Trophoblast cell (in vitro differentiated cells and primary cell): ENCODE measurements around the gene GPC4.

Experiments
- DNase-seq, 2 donors: peaks; one replicate each; pipeline ENCODE4 v3.0.0-alpha.2; 2016
- H2AFZ ChIP-seq: 2 replicates; pipeline ENCODE4 v1.6.1; 2013; ENCODE audit warnings: low read length, moderate library complexity, mild to moderate bottlenecking; ENCODE audit not compliant: insufficient read depth, poor library complexity
- H2AK5ac ChIP-seq: 2 replicates; pipeline ENCODE4 v1.6.1; 2013; ENCODE audit warnings: mild to moderate bottlenecking, low read length
- H2BK120ac ChIP-seq: 2 replicates; pipeline ENCODE4 v1.6.1; 2013; ENCODE audit warnings: low read length, mild to moderate bottlenecking, moderate library complexity; ENCODE audit not compliant: insufficient read depth, poor library complexity
- H2BK12ac ChIP-seq: 2 replicates; pipeline ENCODE4 v1.6.1; 2013; ENCODE audit warnings: mild to moderate bottlenecking, low read length, moderate library complexity
- H2BK5ac ChIP-seq: 2 replicates; pipeline ENCODE4 v1.6.1; 2013; ENCODE audit warnings: low read length, low read depth, moderate library complexity, mild to moderate bottlenecking; ENCODE audit not compliant: poor library complexity
- H3K14ac ChIP-seq: 2 replicates; pipeline ENCODE4 v1.6.1; 2013; ENCODE audit warnings: mild to moderate bottlenecking, low read length
- H3K18ac ChIP-seq: 2 replicates; pipeline ENCODE4 v1.6.1; 2013; ENCODE audit warnings: mild to moderate bottlenecking, low read length
- H3K23ac ChIP-seq: 2 replicates; pipeline ENCODE4 v1.6.1; 2013; ENCODE audit warnings: low read length
- H3K27ac ChIP-seq: 2 replicates; pipeline ENCODE4 v1.5.1; 2013; ENCODE audit warnings: low read depth, mild to moderate bottlenecking, inconsistent platforms, low read length, moderate library complexity
- H3K27me3 ChIP-seq: 2 replicates; pipeline ENCODE4 v1.6.1; 2013; ENCODE audit warnings: inconsistent platforms, mild to moderate bottlenecking, low read length, moderate library complexity; ENCODE audit not compliant: insufficient read depth
- H3K36me3 ChIP-seq, 2 experiments: 1 replicate in 1 of 2; 2 replicates in 1 of 2; pipeline ENCODE4 v1.6.1; 2013; ENCODE audit warnings: low read length in 2 of 2, mild to moderate bottlenecking in 2 of 2, moderate library complexity in 1 of 2; ENCODE audit not compliant: insufficient read depth in 2 of 2, control insufficient read depth in 1 of 2
- H3K4ac ChIP-seq: 2 replicates; pipeline ENCODE4 v1.6.1; 2013; ENCODE audit warnings: low read depth, mild to moderate bottlenecking, low read length, moderate library complexity
- H3K4me1 ChIP-seq, 2 experiments: 1 replicate in 1 of 2; 2 replicates in 1 of 2; pipeline ENCODE4 v1.6.1; 2013; ENCODE audit warnings: low read length in 2 of 2, mild to moderate bottlenecking in 2 of 2, moderate library complexity in 1 of 2; ENCODE audit not compliant: insufficient read depth in 2 of 2, control insufficient read depth in 1 of 2
- H3K4me2 ChIP-seq: 2 replicates; pipeline ENCODE4 v1.6.1; 2013; ENCODE audit warnings: inconsistent platforms, mild to moderate bottlenecking, low read length, moderate library complexity
- H3K4me3 ChIP-seq: 2 replicates; pipeline ENCODE4 v1.5.1; 2013; ENCODE audit warnings: mild to moderate bottlenecking, low read depth, low read length, inconsistent platforms
- H3K79me1 ChIP-seq: one replicate; pipeline ENCODE4 v1.6.1; 2013; ENCODE audit warnings: low read length
- H3K79me2 ChIP-seq: 2 replicates; pipeline ENCODE4 v1.6.1; 2013; ENCODE audit warnings: low read length, mild to moderate bottlenecking; ENCODE audit not compliant: control insufficient read depth, insufficient read depth, poor library complexity
- H3K9ac ChIP-seq: 2 replicates; pipeline ENCODE4 v1.6.1; 2013; ENCODE audit warnings: mild to moderate bottlenecking, low read length
- H3K9me3 ChIP-seq: 2 replicates; pipeline ENCODE4 v1.6.1; 2013; ENCODE audit warnings: low read depth, mild to moderate bottlenecking, control low read depth, inconsistent platforms, low read length; ENCODE audit not compliant: insufficient read depth
- H4K12ac ChIP-seq: 2 replicates; pipeline ENCODE4 v1.6.1; 2013; ENCODE audit warnings: low read depth, mild to moderate bottlenecking, low read length, moderate library complexity
- H4K8ac ChIP-seq: 2 replicates; pipeline ENCODE4 v1.6.1; 2013; ENCODE audit warnings: low read depth, mild to moderate bottlenecking, low read length, moderate library complexity
- H4K91ac ChIP-seq: one replicate; pipeline ENCODE4 v1.6.1; 2013; ENCODE audit warnings: low read depth, mild to moderate bottlenecking, low read length, moderate library complexity
- WGBS: extraction: QIAGEN DNeasy Blood & Tissue Kit; methylation state at CpG from one replicate; pipeline ENCODE4 v1.1.7; 2013; ENCODE audit warnings: missing lambda C conversion rate; ENCODE audit not compliant: insufficient read length, insufficient coverage; ENCODE audit errors: extremely low coverage; 5-methylcytosine and 5-hydroxymethylcytosine counted together

The GPC4 gene

GRCh38 chrX:133305348-133305747 is 109.9 kb downstream of the GPC4 start:
- Histone ChIP-seq H3K23ac (no peak overlapping the region), H3K4me2 (no peak overlapping the region), H3K27me3 (no peaks in the 10 kb centered on the region), H3K4me1 (peaks cover 0 to 4% of the 10 kb centered on the region in 2 experiments), H3K4ac (no peak overlapping the region), H3K4me3 (no peak overlapping the region), H3K14ac (no peak overlapping the region), H4K8ac (no peak overlapping the region), H3K36me3 (peaks cover 9 to 16% of the 10 kb centered on the region in 2 experiments), H2AFZ (no peak overlapping the region), H3K79me2 (no peaks in the 10 kb centered on the region), H2BK5ac (no peak overlapping the region), H3K27ac (no peak overlapping the region), H2AK5ac (no peak overlapping the region), H3K18ac (no peak overlapping the region), H3K9me3 (no peaks in the 10 kb centered on the region), H2BK12ac (no peak overlapping the region), H2BK120ac (no peak overlapping the region), H4K12ac (no peak overlapping the region), H3K79me1 (no peaks in the 10 kb centered on the region), H3K9ac (no peak overlapping the region), H4K91ac (no peak overlapping the region)
- DNase-seq, result no peak

GRCh38 chrX:133302775-133303445 is 112.4 kb downstream of the GPC4 start:
- Histone ChIP-seq H3K4me3 (no peak overlapping the region), H3K36me3 (peaks cover 9 to 21% of the 10 kb centered on the region in 2 experiments), H3K9ac (no peak overlapping the region), H3K79me1 (no peaks in the 10 kb centered on the region), H3K27me3 (no peaks in the 10 kb centered on the region), H2BK5ac (no peak overlapping the region), H3K14ac (no peak overlapping the region), H4K12ac (no peak overlapping the region), H3K9me3 (no peaks in the 10 kb centered on the region), H3K79me2 (no peaks in the 10 kb centered on the region), H3K4me1 (peaks cover 0 to 2% of the 10 kb centered on the region in 2 experiments), H4K91ac (no peak overlapping the region), H3K23ac (no peak overlapping the region), H2BK120ac (no peak overlapping the region), H4K8ac (no peak overlapping the region), H2AFZ (no peak overlapping the region), H2AK5ac (no peak overlapping the region), H3K18ac (no peak overlapping the region), H3K27ac (no peak overlapping the region), H2BK12ac (no peak overlapping the region), H3K4me2 (no peak overlapping the region), H3K4ac (no peak overlapping the region)
- no CpG with 5 or more reads among the region's 10 CpGs for WGBS
- DNase-seq, result peak; percentile 63 to 79

GRCh38 chrX:133300591-133300990 is 114.7 kb downstream of the GPC4 start:
- Histone ChIP-seq H3K4me1 (no peaks in the 10 kb centered on the region), H3K9ac (no peak overlapping the region), H3K4me3 (no peak overlapping the region), H3K14ac (no peak overlapping the region), H2BK120ac (no peak overlapping the region), H2BK12ac (no peak overlapping the region), H3K27ac (no peak overlapping the region), H4K91ac (no peak overlapping the region), H3K9me3 (no peaks in the 10 kb centered on the region), H3K27me3 (no peaks in the 10 kb centered on the region), H4K8ac (no peak overlapping the region), H3K23ac (no peak overlapping the region), H3K4me2 (no peak overlapping the region), H2AK5ac (no peak overlapping the region), H2AFZ (no peak overlapping the region), H3K4ac (no peak overlapping the region), H4K12ac (no peak overlapping the region), H3K79me1 (no peaks in the 10 kb centered on the region), H3K36me3 (peaks cover 11 to 22% of the 10 kb centered on the region in 2 experiments), H3K79me2 (no peaks in the 10 kb centered on the region), H2BK5ac (no peak overlapping the region), H3K18ac (no peak overlapping the region)
- no peak for DNase-seq

GRCh38 chrX:133297284-133297683 is 118.0 kb downstream of the GPC4 start:
- Histone ChIP-seq H3K36me3 (peaks cover 3 to 9% of the 10 kb centered on the region in 2 experiments), H4K91ac (no peak overlapping the region), H2AK5ac (no peak overlapping the region), H3K4me1 (peaks cover 0 to 7% of the 10 kb centered on the region in 2 experiments), H3K79me2 (no peaks in the 10 kb centered on the region), H3K9me3 (no peaks in the 10 kb centered on the region), H2BK5ac (no peak overlapping the region), H2BK120ac (no peak overlapping the region), H4K8ac (no peak overlapping the region), H3K4me3 (no peak overlapping the region), H3K18ac (no peak overlapping the region), H3K14ac (no peak overlapping the region), H2AFZ (no peak overlapping the region), H4K12ac (no peak overlapping the region), H3K4me2 (no peak overlapping the region), H3K4ac (no peak overlapping the region), H3K79me1 (peaks cover 1% of the 10 kb centered on the region), H3K27ac (no peak overlapping the region), H3K27me3 (no peaks in the 10 kb centered on the region), H3K9ac (no peak overlapping the region), H3K23ac (no peak overlapping the region), H2BK12ac (no peak overlapping the region)
- no peak for DNase-seq
- no CpG with 5 or more reads among the region's 1 CpG for WGBS
